Left renal pelvis (tissue), 4 donors: ENCODE data around the gene ITGA2B. TPM values are rescaled to one million over a fixed set of nuclear protein-coding genes. Genes with fewer than 3 reads are reported as not detected.
A peak's percentile ranks its signal among the peaks of the same experiment; 100 is the strongest.
"Not testable (repeated sequence)": the region's sequence is repeated elsewhere in the genome, so short reads cannot be mapped to it uniquely, and the experiment has no call there.

Experiments
- DNase-seq, 4 donors: peaks; one replicate each; pipeline ENCODE4 v3.0.0-alpha.2; 2013; ENCODE audit warnings: low read depth in 4 of 4, low spot score in 3 of 4
- polyA plus RNA-seq, 4 donors: library from polyadenylated mRNA; unstranded; fragments of 120-200 nt; gene quantifications; one replicate each; pipeline ENCODE4 v1.2.1, GENCODE V29; 2013; ENCODE audit not compliant: insufficient read length in 4 of 4

Gene ITGA2B
- polyA plus RNA-seq, 4 donors = 4.3 to 10.0 (median 6.2) TPM

DNA sequence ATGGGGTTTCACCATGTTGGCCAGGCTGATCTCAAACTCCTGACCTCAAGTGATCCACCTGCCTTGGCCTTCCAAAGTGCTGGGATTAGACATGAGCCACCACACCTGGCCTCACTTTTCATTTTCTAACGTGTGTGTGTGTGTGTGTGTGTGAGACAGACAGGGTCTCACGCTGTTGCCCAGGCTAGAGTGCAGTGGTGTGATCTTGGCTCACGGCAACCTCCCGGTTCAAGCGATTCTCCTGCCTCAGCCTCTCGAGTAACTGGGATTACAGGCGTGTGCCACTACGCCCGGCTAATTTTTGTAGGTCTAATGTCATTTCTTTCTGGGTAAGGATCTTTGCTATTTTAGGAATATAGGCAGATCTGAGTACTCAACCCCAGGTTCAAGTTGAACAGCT is 4.7 kb upstream of the ITGA2B start:
- not testable (repeated sequence) for DNase-seq

DNA sequence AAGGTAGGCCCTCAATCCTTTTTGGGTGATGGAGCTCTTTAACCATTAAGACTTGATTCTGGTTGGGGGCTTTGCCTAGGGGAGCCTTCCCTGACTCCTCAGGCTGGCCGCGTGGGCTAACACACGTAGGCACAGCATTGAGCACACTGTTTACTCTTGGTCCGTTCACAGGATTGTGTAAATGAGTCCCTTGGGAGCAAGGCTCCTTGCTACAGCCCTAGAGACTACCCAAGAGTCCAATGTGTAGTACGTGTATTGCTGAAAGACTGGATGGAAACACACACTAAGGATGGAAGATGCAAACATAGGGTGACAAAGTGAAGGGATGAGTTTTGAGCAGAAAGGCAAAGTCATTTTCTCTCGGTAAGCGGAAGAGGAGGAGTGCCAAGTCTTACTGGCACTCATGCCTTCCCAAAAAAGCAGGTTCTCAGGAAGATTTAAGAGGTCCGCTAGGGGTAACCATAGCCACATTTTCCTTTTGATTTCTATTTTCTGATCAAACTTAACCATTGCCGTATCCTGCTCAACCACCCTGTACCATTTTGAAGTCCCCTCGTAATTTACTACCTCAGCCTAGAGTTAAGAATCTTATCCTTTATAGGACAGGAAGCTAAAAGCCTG is 911 bp upstream of the ITGA2B start:
- no peak for DNase-seq

DNA sequence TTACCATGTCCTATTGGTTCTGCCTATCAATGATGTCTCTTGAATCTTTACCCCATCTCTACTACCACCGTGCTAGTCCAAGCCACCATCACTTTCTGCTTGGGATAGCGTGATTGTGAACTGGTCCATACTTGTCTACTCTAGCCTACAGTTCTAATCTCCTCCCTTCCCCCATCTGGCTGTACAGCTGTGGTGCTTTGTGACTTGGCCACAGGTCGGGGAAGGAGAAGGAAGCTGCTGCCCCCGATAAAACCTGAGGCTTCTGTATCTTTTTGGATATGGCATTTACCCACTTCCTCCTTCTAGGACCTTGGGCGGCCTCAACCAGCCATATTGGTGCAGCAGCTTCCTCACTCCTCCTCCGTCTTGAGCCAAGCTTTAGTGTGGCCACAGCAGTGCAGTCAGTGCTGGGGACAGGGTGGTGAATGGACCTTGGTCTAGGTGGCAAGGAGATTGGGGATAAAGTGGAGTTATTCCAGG is 314 bp upstream of the ITGA2B start:
- no peak for DNase-seq

DNA sequence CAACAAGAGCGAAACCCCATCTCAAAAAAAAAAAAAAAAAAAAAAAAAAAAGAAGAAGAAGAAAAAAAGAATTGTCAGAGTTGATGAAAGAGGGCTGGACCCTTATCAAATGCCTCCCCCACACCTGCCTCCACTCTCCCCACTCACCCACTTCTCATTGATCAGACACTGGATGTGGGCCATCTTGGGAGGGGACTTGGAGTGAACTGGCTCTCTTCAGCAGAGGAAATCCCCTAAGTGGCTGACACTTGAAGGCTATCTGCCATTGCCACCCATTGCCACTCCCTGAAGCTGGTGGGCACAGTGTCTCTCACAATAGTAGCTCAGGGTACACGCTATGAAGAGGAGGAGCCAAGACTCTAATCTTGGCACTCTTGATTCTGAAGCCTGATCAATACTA is 1.6 kb downstream of the ITGA2B start:
- DNase-seq = no peak

DNA sequence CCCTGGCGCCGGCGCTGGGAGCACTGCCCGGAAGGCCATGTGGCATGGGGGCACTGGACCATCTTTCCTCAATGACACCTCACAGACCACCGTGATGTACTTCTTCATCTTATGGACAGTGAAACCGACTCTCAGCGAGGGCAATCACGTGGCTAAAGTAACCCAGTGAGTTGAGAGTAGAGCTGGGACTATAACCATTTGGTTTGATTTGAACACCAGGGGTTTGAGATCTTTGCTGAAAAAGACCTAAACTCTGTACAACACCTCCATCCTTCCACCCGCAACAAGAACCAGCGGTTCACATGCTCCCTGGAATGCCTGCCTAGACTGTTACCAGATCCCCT is 3.3 kb downstream of the ITGA2B start:
- DNase-seq = no peak

DNA sequence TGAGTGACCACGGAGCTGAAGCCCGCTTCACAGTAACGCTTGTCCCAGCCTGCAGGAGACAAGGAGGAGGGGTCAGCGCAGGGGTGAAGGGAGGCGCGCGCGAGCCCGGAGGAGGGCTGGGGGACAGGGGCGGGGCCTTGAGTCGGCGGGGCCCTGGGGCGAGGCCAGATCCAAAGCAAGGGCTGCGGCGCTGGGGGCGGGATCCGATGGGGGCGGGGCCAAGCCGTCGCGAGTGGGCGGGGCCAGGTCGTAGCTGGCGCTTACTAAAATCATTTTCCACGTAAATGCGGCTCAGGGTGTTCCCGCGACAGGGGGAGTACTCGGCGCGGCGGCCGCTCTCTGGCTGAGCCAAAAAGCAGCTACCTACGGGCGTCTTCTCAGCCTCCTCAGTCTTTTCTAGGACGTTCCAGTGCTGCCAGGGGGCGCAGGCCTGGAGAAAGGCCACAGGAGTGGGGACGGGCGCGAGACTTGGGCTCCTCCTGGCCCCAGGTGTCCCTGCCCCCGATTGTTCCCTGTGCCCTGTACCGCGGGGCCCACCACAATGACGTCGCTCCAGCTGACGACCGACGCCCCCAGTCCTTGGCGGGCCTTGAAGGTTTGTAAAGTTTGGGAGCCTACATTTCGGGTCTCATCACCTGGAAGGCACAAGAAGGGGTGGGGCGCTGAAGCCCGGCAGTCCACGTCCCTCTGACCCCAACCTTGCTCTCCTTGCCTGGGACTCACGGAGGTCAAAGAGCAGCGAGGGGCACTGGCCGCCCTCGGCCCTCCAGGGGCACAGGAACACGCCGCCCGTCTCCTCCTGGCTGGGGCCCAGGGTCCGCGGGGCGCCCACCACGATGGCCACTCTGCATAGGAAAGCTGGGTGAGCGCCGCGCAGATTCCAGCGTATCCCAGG is 3.9 kb downstream of the ITGA2B start:
- DNase-seq = peak in 1 of 4 donors; percentile 75

DNA sequence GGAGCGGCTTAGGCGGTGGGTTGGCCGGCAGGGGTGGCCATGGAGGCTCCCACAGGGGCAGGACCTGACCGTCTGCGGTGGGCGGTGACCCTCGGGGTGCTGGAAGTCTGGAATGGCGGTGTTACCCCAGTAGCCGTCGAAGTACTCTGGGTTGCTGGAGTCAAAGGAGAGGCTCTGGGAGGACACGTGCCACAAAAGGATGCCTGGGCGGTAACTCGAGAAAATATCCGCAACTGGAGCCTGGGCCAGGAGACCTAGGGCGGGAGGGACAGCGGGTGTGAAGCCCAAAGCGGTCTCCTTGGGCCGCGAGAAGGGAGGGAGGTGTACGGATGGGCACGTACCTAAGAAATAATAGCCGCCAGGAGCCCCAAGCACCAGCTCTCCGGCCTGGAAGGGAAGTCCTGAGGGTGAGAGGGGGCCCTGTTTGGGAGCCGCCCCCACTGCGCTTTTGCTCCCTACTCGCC is 4.6 kb downstream of the ITGA2B start:
- no peak for DNase-seq

DNA sequence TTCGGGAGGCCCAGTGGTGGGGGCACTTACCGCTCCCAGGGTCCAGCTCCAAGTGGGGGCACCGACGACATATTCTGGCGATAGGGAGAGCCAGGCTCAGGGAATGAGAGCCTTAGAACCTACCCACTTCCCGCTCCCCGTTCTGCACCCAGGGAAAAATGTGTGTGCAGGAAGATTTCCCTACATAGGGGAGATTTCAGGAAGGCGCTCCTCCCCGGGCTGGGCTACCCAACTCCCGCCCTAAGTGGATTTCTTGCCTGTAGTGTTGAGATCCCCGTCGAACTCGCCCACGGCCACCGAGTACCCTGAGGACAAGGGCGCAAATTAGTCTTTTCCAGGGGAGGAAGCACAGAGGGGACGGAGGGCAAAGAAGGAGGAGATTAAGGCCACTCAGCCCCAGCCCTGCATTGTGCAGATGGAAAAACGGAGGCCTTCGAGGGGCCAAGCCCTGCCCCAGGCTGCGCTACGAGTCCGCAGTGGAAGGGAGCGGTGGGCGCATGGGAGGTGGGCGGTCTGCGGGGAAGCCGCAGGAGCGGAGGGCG is 5.1 kb downstream of the ITGA2B start:
- no peak for DNase-seq

DNA sequence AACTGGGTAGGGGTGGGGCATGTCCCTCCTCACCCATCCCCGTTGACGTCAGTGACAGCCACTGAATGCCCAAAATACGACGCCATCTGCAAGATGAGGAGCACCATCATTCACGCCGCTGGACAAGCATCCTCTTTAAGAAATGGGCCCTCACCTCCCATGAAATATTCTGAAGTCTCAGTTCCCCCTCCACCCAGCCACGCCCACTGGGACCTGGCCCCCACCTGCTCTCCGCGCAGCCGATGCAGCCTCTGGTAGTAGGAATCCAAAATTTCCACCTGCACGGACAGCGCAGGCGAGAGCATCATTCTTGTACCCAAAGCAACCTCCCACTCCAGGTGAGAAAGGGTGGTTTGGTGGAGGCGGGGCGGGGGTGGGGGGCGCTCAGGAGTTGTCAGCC is 5.6 kb downstream of the ITGA2B start:
- DNase-seq = no peak

DNA sequence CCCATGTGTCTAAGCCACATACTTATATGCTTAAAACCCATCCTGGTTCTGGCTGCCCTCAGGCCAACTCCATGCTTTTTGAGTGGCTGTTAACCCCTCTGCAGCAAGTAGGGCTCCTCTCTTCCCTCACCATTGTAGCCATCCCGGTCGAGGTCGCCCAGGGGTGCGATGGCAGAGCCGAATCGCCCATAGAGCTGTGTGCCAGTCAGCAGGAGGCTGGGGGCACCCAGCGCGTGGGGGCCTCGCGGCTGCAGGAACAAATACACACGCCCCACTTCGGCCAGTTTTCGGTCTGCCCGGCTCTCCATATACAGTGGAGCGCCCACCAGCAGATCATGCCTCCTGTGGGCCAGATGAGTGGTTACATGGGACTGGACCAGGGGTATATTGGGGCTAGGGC is 6.1 kb downstream of the ITGA2B start:
- no peak for DNase-seq

DNA sequence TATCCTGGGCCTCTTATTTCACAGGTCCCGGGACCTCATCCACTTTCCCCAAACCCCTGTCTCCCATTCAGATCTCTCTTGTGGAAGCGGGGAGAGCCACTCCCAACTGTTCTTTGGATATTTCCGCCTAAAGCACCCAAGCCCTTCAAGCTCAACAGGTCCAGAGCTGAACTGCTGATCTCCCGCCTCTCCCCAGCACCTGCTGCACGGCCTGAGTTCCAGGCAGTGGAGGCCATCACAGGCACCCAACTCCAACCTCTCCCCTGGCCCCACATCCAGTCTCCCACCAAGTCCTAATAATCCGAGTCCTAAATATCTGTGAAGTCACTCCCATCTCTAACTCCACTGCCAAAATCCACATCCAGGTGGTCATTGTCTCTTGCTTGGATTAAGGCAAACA is 6.5 kb downstream of the ITGA2B start:
- DNase-seq = no peak

DNA sequence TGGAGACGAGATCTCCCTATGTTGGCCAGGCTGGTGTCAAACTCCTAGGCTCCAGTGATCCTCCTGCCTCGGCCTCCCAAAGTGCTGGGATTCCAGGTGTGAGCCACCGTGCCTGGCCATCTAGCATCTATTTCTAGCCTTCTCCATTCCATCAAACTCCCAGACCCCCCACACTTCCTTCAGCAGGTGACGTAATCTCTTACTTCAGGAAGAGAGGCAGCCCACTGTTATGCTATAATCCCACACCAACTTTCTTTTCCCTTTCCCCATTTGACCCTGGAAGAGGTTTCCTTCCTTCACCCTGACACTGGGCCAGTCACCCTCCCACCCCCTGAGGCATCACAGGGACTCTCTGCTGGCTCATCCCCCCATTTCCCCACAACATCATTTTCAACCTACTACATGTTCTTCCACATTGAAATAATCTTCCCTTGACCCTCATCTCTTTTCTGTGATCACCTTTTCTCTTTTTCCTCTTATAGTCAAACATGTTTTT is 7.6 kb downstream of the ITGA2B start:
- DNase-seq = no peak

DNA sequence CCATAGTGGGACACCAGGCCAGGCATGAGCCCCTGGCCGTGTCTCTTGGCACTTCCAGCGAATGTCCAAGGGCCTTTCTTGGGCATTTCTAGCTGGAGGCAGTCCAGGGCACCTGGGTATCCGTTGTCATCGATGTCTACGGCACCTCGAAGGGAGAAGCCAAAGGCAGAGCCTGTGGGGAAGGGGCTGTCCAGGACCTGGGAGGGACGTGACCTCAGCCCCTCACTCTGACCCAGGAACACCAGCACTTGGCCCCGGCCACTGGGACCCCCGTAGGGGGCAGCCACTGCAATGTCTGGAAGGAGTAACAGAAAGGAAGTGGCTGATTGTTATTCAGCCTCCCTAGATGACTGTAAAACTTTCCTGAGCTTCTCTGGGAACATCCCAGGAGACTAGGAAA is 8.7 kb downstream of the ITGA2B start:
- no peak for DNase-seq

DNA sequence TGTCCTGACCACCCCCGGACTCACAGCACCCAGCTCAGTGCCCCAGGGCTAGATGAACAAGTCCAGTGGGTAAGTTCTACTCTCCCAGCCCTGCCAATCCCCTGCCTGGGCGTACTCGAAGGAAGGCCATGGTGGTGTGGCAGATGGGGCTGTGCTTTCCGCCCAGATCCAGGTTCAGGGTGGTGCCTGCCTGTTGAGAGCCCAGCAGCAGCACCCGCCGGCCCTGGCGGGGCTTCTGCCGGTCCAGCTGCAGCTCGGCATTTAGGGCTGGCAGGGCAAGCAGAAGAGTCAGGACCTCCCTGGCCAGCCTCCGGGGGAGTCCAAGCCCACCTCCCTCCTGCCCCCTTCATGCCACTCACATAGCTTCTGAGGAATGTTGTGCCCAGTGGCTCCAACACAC is 9.6 kb downstream of the ITGA2B start:
- DNase-seq = no peak

DNA sequence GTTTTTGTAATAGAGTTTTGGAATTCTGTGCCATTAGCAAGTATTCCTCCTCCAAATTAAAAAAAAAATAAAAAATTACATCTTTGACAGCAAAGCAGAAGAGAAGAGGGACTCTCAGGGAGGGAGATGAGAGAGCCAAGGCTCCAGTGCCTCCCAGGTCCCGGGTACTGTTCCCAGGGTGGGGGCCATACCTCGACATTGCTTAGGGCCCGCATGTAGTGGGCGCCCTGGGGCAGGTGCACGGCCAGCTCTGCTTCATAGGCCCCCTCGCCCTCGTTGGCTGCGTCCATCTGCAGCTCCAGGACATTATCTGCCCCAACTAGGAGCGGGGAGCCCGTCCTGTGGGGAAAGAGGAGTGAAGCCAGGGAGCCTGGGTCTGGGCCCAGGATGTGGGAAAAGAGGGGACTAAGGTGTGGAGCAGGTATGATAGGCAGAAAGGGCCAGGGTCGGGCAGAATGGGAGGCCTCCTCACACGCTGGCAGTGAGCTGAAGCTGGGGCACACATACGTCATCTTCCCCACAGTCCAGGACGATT is 11.2 kb downstream of the ITGA2B start:
- DNase-seq = no peak

DNA sequence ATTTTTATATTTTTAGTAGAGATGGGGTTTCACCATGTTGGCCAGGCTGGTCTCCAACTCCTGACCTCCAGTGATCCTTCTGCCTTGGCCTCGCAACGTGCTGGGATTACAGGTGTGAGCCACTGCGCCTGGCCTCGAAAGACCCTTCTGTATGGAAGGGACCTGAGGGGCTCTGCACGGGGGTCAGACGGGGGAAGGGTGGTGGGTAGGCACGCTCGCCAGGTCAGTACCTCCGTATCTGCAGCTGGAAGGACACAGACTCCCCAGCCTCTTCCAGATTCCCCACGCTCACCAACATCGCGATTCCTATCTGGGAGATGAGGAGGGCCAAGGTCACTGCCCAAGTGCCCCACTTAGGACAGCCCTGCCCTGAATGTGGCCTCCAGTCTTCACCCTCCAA is 12.7 kb downstream of the ITGA2B start:
- DNase-seq = no peak

DNA sequence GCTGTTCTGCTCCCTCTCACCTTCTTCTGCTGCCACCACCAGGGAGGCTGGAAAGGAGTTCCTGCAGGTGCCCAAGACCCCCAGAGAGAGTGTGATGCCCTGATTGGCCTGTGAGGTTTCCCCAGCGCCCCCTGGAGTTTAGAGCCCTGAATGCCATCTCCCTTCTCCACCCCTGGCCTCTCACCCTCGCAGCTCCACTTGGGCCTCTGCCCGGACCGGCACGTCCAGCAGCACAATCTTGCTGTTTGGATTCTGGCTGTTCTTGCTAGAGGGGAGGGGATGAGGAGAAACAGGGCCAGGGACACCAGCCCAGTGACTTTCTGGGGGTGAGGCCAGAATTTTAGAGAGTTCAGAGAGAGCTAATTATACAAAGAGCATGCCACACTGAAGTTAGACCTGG is 13.3 kb downstream of the ITGA2B start:
- DNase-seq = no peak

DNA sequence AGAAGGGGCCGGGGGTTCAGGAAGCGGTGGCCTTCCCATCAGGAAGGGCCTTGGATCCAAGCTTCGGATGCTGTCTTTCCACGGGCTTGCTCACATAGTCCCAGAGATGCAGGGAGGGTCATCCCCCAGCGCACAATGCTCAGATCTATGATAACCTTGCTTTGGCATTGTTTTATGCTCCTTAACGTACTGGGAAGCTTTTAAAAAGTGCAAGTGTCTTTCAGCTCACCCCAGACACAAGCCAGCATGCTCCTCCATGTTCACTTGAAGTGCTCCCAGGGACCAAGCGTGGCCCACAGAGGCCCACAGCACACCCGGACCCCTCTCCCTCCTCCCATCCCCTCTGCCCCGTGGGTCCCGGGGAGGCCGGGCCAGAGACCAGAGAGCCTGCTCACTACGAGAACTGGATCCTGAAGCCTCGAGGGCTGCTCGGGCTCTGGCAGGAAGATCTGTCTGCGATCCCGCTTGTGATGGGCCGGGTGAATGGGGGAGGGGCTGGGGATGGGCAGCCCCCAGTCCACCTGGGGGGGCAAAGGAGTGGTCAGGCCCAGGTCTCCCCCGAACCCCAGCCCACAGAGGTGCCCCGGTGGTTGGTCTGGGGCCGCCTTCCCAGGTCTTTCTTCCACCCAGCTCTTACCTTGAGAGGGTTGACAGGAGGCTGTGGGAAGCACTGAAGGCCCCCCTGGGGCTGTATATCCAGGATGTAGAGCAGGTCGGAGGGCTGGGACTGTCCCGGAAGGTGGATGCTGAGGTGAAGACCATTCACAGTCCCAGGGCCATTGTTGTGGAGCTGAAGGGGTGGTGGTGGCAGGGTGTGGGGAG is 14.0 kb downstream of the ITGA2B start:
- no peak for DNase-seq

DNA sequence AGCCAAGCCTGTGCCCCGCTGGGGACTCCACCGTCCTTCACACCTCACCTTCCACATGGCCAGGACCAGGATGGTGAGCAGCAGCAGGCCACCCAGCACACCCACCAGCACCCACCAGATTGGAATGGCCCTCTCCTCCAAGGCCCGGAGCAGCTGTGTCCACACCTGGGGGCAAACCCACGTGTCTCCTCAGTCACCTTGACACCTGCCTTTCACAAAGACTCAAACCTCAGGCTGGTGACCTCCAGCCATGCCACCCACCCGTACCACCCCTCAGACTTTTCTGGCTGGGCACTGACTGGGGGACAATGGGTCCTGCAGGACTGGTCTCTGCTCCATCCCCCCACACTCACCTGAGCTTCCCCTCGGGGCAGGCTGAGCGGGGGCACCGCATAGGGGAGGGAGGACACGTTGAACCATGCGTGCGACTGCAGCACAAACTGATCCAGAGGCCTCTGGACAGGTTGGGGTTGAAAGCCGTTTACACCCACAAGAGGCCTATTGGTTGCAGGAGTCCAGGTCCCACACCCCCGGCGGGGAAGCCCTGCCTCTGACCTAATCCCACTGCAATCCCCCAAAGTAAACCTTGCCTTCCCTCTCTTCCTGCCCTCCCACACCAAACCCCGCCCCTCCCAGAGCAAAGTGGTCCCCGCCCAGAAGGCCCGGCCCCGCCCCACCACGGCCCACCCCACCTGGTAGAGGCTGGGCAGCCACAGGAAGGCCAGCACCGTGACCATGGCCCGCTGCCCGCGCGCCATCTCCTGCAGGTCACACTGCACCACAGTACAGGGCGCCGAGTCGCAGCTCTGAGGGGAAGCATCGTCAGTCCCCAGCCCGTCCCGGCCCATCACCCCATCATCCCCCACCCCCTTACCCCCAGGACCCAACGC is 14.9 kb downstream of the ITGA2B start:
- DNase-seq = no peak

DNA sequence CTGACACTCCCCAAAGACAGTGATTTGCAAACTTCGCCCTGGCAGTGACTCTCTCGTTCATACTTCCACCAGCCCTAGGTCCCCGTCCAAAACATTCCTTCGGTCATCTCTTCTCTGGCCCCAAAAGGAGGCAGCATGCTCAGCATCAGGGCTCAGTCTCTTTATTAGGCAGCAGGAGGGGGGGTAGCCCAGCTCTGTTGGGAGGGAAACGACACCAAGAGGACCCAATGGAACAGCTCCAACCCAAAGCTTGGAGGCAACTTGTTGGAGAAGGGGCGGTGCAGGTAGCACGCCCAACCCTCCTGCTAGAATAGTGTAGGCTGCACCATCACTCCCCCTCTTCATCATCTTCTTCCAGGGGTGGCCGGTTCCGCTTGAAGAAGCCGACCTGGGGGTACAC is 17.4 kb downstream of the ITGA2B start:
- no peak for DNase-seq
